MM.1S (cell line): Measurements from ENCODE around the gene SLC12A3.

Source experiments
- DNase-seq: peaks from one replicate; pipeline ENCODE4 v3.0.0-alpha.2; 2015
- H2AFZ ChIP-seq: fragments of 300-600 bp; sonication (generic); 2 replicates; pipeline ENCODE4 v1.6.0; 2016; ENCODE audit warnings: antibody characterized with exemption, low read length
- H3F3A ChIP-seq: fragments of 300-600 bp; sonication (generic); 2 replicates; pipeline ENCODE4 v1.6.1; 2016; ENCODE audit warnings: mild to moderate bottlenecking, antibody characterized with exemption, low read length, moderate library complexity, mixed read lengths; ENCODE audit not compliant: insufficient read depth
- H3K27ac ChIP-seq: fragments of 300-600 bp; sonication (generic); 2 replicates; pipeline ENCODE4 v1.5.1; 2016; ENCODE audit warnings: mild to moderate bottlenecking, low read length
- H3K27me3 ChIP-seq: fragments of 300-600 bp; sonication (generic); replicated peaks from 2 replicates; pipeline ENCODE4 v1.6.0; 2016; ENCODE audit warnings: low read length; ENCODE audit not compliant: insufficient read depth
- H3K36me3 ChIP-seq: fragments of 300-600 bp; sonication (generic); replicated peaks from 2 replicates; pipeline ENCODE4 v1.6.1; 2016; ENCODE audit warnings: mild to moderate bottlenecking, low read length, mixed read lengths; ENCODE audit not compliant: insufficient read depth
- H3K4me1 ChIP-seq: fragments of 300-600 bp; sonication (generic); 2 replicates; pipeline ENCODE4 v1.6.1; 2016; ENCODE audit warnings: low read length, mixed read lengths
- H3K4me2 ChIP-seq: fragments of 300-600 bp; sonication (generic); 2 replicates; pipeline ENCODE4 v1.6.0; 2016; ENCODE audit warnings: low read depth, low read length
- H3K4me3 ChIP-seq: fragments of 300-600 bp; sonication (generic); 2 replicates; pipeline ENCODE4 v1.5.1; 2016; ENCODE audit warnings: low read length, mixed read lengths
- H3K79me2 ChIP-seq: fragments of 300-600 bp; sonication (generic); 2 replicates; pipeline ENCODE4 v1.6.1; 2016; ENCODE audit warnings: mixed run types, low read length, mixed read lengths
- H3K9ac ChIP-seq: fragments of 300-600 bp; sonication (generic); 2 replicates; pipeline ENCODE4 v1.6.1; 2016; ENCODE audit warnings: low read length, mixed read lengths
- H3K9me2 ChIP-seq: fragments of 300-600 bp; sonication (generic); replicated peaks from 2 replicates; pipeline ENCODE4 v1.6.1; 2016; ENCODE audit warnings: mild to moderate bottlenecking, low read length, mixed read lengths; ENCODE audit not compliant: insufficient read depth
- H3K9me3 ChIP-seq: fragments of 300-600 bp; sonication (generic); replicated peaks from 2 replicates; pipeline ENCODE4 v1.6.1; 2016; ENCODE audit warnings: mild to moderate bottlenecking, low read length, mixed read lengths; ENCODE audit not compliant: insufficient read depth
- H4K20me1 ChIP-seq: fragments of 300-600 bp; sonication (generic); 2 replicates; pipeline ENCODE4 v1.6.1; 2016; ENCODE audit warnings: mild to moderate bottlenecking, low read length, moderate library complexity, mixed read lengths; ENCODE audit not compliant: insufficient read depth
- EZH2 ChIP-seq: fragments of 300-600 bp; sonication (generic); optimal IDR thresholded peaks from 2 replicates; pipeline ENCODE3; 2017; ENCODE audit warnings: low read depth, mild to moderate bottlenecking, antibody characterized with exemption, low read length, mixed read lengths
- EZH2phosphoT487 ChIP-seq: fragments of 300-600 bp; sonication (generic); IDR thresholded peaks from 2 replicates; pipeline ENCODE4 v1.6.1; 2018; ENCODE audit warnings: antibody characterized with exemption, low read length
- TF ChIP-seq, protein P1 (sequence below): fragments of 300-600 bp; sonication (generic); IDR thresholded peaks from 2 replicates; pipeline ENCODE4 v1.5.1; 2016; ENCODE audit warnings: antibody characterized with exemption, low read length, mixed read lengths

Gene SLC12A3

DNA sequence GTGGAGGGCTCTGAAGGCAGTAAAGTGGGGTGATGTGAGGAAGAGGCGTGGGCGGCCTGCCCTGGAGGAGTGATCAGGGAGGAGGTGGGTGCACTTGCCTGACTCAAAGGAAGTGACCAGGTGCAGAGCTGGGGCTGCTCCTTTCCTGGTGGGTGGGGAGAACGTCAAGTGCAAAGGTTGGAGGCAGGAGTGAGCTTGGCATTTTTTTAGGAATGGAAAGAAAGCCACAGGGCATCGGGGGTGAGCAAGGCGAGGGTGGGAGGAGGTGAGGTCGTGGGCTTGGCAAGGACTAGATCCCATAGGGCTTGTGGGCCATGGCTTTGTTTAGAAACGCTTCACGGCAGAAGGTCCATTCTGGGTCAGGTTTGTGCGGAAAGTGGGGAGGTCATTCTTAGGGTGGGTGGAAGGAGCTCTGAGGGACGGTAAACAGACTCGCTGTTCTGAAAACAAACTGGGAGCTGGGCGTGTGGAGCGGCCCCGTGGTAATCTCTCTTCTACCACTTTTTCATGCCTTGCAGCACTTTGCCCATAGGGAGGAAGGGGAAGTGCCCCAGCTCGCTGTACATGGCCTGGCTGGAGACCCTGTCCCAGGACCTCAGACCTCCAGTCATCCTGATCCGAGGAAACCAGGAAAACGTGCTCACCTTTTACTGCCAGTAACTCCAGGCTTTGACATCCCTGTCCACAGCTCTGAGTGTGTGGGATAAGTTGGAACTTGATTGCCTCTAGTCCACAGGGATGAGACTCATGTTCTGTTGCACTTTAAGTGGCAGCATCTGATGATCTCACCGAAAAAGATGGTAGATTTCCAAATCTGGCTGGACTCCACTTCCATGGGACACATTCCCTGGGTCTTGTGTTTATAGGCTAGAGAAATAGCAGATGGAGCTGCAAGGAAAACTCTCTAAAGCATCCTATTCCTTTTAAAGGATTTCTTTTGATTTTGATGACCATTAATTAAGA is 48.0 kb downstream of the SLC12A3 start:
- Histone ChIP-seq H3K27me3 (no peaks in the 10 kb centered on the region), H3K4me2 (peak overlapping the region; percentile 81; the same call in 1 of the 2 replicates), H3K9me3 (no peaks in the 10 kb centered on the region), H2AFZ (no peak overlapping the region), H3K4me1 (peaks cover 81% of the 10 kb centered on the region), H3K36me3 (no peaks in the 10 kb centered on the region), H3K9ac (peak overlapping the region; percentile 86), H4K20me1 (no peaks in the 10 kb centered on the region), H3K79me2 (no peaks in the 10 kb centered on the region), H3K27ac (peak overlapping the region; percentile 98), H3K9me2 (no peaks in the 10 kb centered on the region), H3F3A (peaks cover 44% of the 10 kb centered on the region), H3K4me3 (no peak overlapping the region)
- TF ChIP-seq EZH2 (no peak), EZH2phosphoT487 (no peak)
- TF ChIP-seq, protein P1, sequence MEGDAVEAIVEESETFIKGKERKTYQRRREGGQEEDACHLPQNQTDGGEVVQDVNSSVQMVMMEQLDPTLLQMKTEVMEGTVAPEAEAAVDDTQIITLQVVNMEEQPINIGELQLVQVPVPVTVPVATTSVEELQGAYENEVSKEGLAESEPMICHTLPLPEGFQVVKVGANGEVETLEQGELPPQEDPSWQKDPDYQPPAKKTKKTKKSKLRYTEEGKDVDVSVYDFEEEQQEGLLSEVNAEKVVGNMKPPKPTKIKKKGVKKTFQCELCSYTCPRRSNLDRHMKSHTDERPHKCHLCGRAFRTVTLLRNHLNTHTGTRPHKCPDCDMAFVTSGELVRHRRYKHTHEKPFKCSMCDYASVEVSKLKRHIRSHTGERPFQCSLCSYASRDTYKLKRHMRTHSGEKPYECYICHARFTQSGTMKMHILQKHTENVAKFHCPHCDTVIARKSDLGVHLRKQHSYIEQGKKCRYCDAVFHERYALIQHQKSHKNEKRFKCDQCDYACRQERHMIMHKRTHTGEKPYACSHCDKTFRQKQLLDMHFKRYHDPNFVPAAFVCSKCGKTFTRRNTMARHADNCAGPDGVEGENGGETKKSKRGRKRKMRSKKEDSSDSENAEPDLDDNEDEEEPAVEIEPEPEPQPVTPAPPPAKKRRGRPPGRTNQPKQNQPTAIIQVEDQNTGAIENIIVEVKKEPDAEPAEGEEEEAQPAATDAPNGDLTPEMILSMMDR, result no peak
- DNase-seq, result no peak

DNA sequence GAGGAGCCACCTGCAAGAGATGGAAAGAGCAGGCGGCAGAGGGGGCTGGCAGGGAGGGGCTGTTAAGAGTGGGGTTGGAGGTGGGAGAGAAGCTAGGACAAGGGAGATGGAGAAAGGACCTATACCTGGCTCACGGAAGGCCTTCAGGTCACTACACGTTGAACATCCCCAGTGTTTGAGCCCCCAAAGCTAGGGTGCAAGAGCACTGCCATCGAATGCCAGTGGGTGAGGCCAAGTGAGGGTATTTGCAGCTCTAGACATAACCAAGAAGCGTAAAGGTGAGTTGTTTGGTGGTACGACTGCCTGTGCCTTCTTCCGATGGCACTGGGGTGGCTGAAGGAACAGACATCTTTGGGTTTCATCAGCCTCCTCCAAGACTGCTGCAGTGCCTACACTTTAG is 49.9 kb downstream of the SLC12A3 start:
- no peak overlapping the region for H3K4me2 ChIP-seq
- H3K27ac ChIP-seq, result peak overlapping the region; percentile 98; the same call in 1 of the 2 replicates
- H3K4me1 ChIP-seq, result peaks cover 83% of the 10 kb centered on the region
- no peak for DNase-seq
- TF ChIP-seq EZH2phosphoT487, result no peak
- TF ChIP-seq, protein P1, result no peak
- no peak for TF ChIP-seq EZH2
- H3F3A ChIP-seq, result peaks cover 44% of the 10 kb centered on the region
- H3K9ac ChIP-seq, result no peak overlapping the region
- H3K79me2 ChIP-seq, result no peaks in the 10 kb centered on the region
- no peak overlapping the region for H2AFZ ChIP-seq
- no peaks in the 10 kb centered on the region for H3K9me3 ChIP-seq
- no peak overlapping the region for H3K4me3 ChIP-seq
- no peaks in the 10 kb centered on the region for H3K9me2 ChIP-seq
- H3K36me3 ChIP-seq, result no peaks in the 10 kb centered on the region
- no peaks in the 10 kb centered on the region for H4K20me1 ChIP-seq
- no peaks in the 10 kb centered on the region for H3K27me3 ChIP-seq

DNA sequence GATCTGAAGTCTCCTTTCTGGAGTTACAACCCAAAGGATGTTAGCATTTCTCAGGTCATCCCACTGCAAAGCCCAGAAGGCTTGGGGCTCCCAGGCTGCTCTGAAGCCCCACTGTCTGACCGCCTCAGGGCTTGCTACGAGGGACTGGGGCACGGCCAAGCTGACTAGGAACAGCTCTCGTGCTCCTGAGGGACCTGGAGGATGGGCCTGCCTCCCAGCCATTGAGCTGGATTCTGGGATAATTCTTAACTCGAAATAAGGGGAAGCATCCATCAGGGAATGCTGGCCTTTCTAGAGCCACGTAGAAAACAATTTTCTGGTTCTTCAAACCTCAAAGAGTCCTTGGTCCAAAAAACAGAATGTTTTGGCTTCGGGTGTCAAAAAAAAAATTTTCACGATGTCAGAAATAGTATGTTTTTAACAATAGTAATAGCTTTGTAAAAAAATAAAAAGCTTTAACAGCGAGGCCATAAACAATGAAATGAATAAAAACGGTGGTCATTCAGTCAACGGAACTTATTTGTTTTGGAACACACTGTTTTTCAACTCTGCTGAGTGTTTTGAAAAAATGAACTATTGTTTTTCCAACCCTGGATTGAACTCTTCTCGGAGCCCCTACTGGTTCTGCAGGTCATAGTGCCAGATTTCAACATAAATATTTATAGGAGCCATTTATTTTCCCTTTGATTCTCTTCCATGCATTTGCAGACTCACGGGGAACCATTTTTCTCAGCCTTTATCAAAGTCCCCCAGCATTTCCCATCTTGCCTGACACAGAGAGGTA is 50.5 kb downstream of the SLC12A3 start:
- peaks cover 38% of the 10 kb centered on the region for H3F3A ChIP-seq
- peak overlapping the region; percentile 98 for H3K27ac ChIP-seq
- H3K9me3 ChIP-seq, result no peaks in the 10 kb centered on the region
- no peaks in the 10 kb centered on the region for H3K79me2 ChIP-seq
- H3K36me3 ChIP-seq, result no peaks in the 10 kb centered on the region
- peaks cover 79% of the 10 kb centered on the region for H3K4me1 ChIP-seq
- H4K20me1 ChIP-seq, result no peaks in the 10 kb centered on the region
- peak overlapping the region; percentile 94 for H3K9ac ChIP-seq
- no peak overlapping the region for H2AFZ ChIP-seq
- H3K4me2 ChIP-seq, result no peak overlapping the region; the same call in 1 of the 2 replicates
- DNase-seq, result no peak
- no peak overlapping the region for H3K4me3 ChIP-seq
- no peak for TF ChIP-seq EZH2
- no peaks in the 10 kb centered on the region for H3K9me2 ChIP-seq
- no peaks in the 10 kb centered on the region for H3K27me3 ChIP-seq
